ENCODE results near the gene CRISP2. TPM values are rescaled to one million over a fixed set of nuclear protein-coding genes. Genes with fewer than 3 reads are reported as not detected.

CRISP2 gene
- total RNA-seq, 1 donor from 2014 or later: not detected

- no peak overlapping the region for H3K27ac ChIP-seq
- H3K4me3 ChIP-seq: no peak overlapping the region
- H3K27me3 ChIP-seq: no peaks in the 10 kb centered on the region
- no peaks in the 10 kb centered on the region for H3K4me1 ChIP-seq
- no peak for ATAC-seq
- H3K9me3 ChIP-seq: no peaks in the 10 kb centered on the region
- no peaks in the 10 kb centered on the region for H3K36me3 ChIP-seq
- intact Hi-C loops (cut with DNase I): no loop called here
- no peak for TF ChIP-seq CTCF (IDR thresholded peaks at IDR 0.05)
- no peak for DNase-seq
Measured at GRCh38 chr6:49646942-49647341, 66.4 kb downstream of the CRISP2 start.

GRCh38 chr6:49646130-49646824, 67.1 kb downstream of the CRISP2 start:
- DNase-seq (no peak), ATAC-seq (no peak)
- Histone ChIP-seq H3K27me3 (no peaks in the 10 kb centered on the region), H3K36me3 (no peaks in the 10 kb centered on the region), H3K27ac (no peak overlapping the region), H3K9me3 (no peaks in the 10 kb centered on the region), H3K4me1 (no peaks in the 10 kb centered on the region), H3K4me3 (no peak overlapping the region)
- intact Hi-C loops (cut with DNase I): no loop called here
- no peak for TF ChIP-seq CTCF (IDR thresholded peaks at IDR 0.05)

GRCh38 chr6:49645139-49645538, 68.2 kb downstream of the CRISP2 start:
- DNase-seq (no peak), ATAC-seq (no peak)
- Histone ChIP-seq H3K27me3 (no peaks in the 10 kb centered on the region), H3K4me1 (no peaks in the 10 kb centered on the region), H3K4me3 (no peak overlapping the region), H3K27ac (no peak overlapping the region), H3K36me3 (no peaks in the 10 kb centered on the region), H3K9me3 (no peaks in the 10 kb centered on the region)
- no peak for TF ChIP-seq CTCF (IDR thresholded peaks at IDR 0.05)
- intact Hi-C loops (cut with DNase I): no loop called here

Other genes with a start within 250 kb of the CRISP2 start
- not detected for gene GLYATL3, start 213.6 kb downstream of the CRISP2 start, total RNA-seq
- 2.1 TPM for gene C6orf141, start 162.9 kb downstream of the CRISP2 start, total RNA-seq
- not detected for gene RHAG, start 76.7 kb downstream of the CRISP2 start, total RNA-seq
- not detected for gene CRISP3, start 30.8 kb upstream of the CRISP2 start, total RNA-seq
- gene PGK2, start 73.7 kb upstream of the CRISP2 start, total RNA-seq: not detected
- gene CRISP1, start 153.0 kb upstream of the CRISP2 start, total RNA-seq: not detected

Data from upper lobe of right lung (tissue), 1 donor.